Tibial artery (tissue), 4 donors: ENCODE data around the gene SNRNP48.
A peak's percentile ranks its signal among the peaks of the same experiment; 100 is the strongest.

ENCODE experiments used
- DNase-seq, 2 donors: peaks; one replicate each; pipeline ENCODE4 v3.0.0-alpha.2; 2019
- H3K27ac ChIP-seq, 2 donors: fragments of 200-600 bp; sonication (generic) in 1 of 2; 1 replicate in 1 of 2; 2 replicates in 1 of 2; pipeline ENCODE4 v1.5.1; 2018 to 2019; ENCODE audit warnings: mild to moderate bottlenecking in 1 of 2
- H3K27me3 ChIP-seq, 2 donors: fragments of 200-600 bp; sonication (generic) in 1 of 2; one replicate each; pipeline versions ENCODE4 v1.5.1 to v1.6.0; 2016 to 2019
- H3K36me3 ChIP-seq, 3 donors: fragments of 200-600 bp; sonication (generic) in 2 of 3; one replicate each; pipeline ENCODE4 v1.5.1; 2016 to 2019; ENCODE audit warnings: mild to moderate bottlenecking in 2 of 3
- H3K4me1 ChIP-seq, 4 donors: fragments of 200-600 bp; sonication (generic) in 2 of 4; 1 replicate in 3 of 4; 2 replicates in 1 of 4; pipeline ENCODE4 v1.5.1; 2016 to 2019
- H3K4me3 ChIP-seq, 2 donors: fragments of 200-600 bp; sonication (generic) in 1 of 2; 1 replicate in 1 of 2; 2 replicates in 1 of 2; pipeline ENCODE4 v1.5.1; 2018 to 2019; ENCODE audit warnings: mild to moderate bottlenecking in 2 of 2
- H3K9me3 ChIP-seq, 3 donors: fragments of 200-600 bp; sonication (generic) in 1 of 3; one replicate each; pipeline ENCODE4 v1.5.1; 2016 to 2019
- CTCF ChIP-seq, 2 experiments: fragments of 200-600 bp in 1 of 2; fragments of 450-650 bp in 1 of 2; IDR thresholded peaks; one replicate each; pipeline ENCODE4 v1.5.1; 2017 to 2019; ENCODE audit warnings: antibody characterized with exemption in 2 of 2, mild to moderate bottlenecking in 1 of 2, moderate library complexity in 1 of 2
- intact Hi-C: fragments of 100-400 bp; cut with DNase I; formaldehyde crosslinking; loops from one replicate; pipeline ENCODE4 v1.15.0; 2023; ENCODE audit warnings: low total_unique reads

SNRNP48 gene

GRCh38 chr6:7617801-7618764 lies 28.1 kb downstream of the SNRNP48 start:
- Histone ChIP-seq H3K36me3 (peaks cover 0 to 5% (median 3%) of the 10 kb centered on the region in 3 donors), H3K4me1 (peaks cover 0 to 4% (median 1%) of the 10 kb centered on the region in 4 donors), H3K4me3 (no peak overlapping the region), H3K27me3 (no peaks in the 10 kb centered on the region), H3K9me3 (no peaks in the 10 kb centered on the region), H3K27ac (no peak overlapping the region)
- DNase-seq, result peak; percentile 68 to 71
- intact Hi-C loops, result loop anchor here (5.0 kb wide), 1 partner anchor 341 kb away; no protein-coding TSS in a partner anchor
- no peak for TF ChIP-seq CTCF (IDR thresholded peaks at IDR 0.05)

- DNase-seq, result no peak
- no peak for TF ChIP-seq CTCF (IDR thresholded peaks at IDR 0.05)
- Histone ChIP-seq H3K36me3 (no peaks in the 10 kb centered on the region), H3K9me3 (no peaks in the 10 kb centered on the region), H3K4me1 (peaks cover 0 to 4% (median 0%) of the 10 kb centered on the region in 4 donors), H3K27ac (no peak overlapping the region), H3K27me3 (no peaks in the 10 kb centered on the region), H3K4me3 (no peak overlapping the region)
- intact Hi-C loops, result no loop called here
These were observed 31.8 kb downstream of the SNRNP48 start for GRCh38 chr6:7621761-7622160.

- no peaks in the 10 kb centered on the region for H3K4me1 ChIP-seq
- H3K36me3 ChIP-seq, result no peaks in the 10 kb centered on the region
- no peak for DNase-seq
- no peak for TF ChIP-seq CTCF (IDR thresholded peaks at IDR 0.05)
- H3K27ac ChIP-seq, result no peak overlapping the region
- H3K27me3 ChIP-seq, result peaks cover 0 to 7% of the 10 kb centered on the region in 2 donors
- intact Hi-C loops, result no loop called here
- no peak overlapping the region for H3K4me3 ChIP-seq
- H3K9me3 ChIP-seq, result no peaks in the 10 kb centered on the region
These were observed 35.1 kb downstream of the SNRNP48 start for GRCh38 chr6:7624796-7625710.

GRCh38 chr6:7628479-7628878 lies 38.5 kb downstream of the SNRNP48 start:
- no peaks in the 10 kb centered on the region for H3K36me3 ChIP-seq
- peaks cover 0 to 7% of the 10 kb centered on the region in 2 donors for H3K27me3 ChIP-seq
- no peak for TF ChIP-seq CTCF (IDR thresholded peaks at IDR 0.05)
- no peak overlapping the region for H3K4me3 ChIP-seq
- no peak overlapping the region for H3K27ac ChIP-seq
- intact Hi-C loops, result no loop called here
- H3K4me1 ChIP-seq, result no peaks in the 10 kb centered on the region
- DNase-seq, result no peak
- H3K9me3 ChIP-seq, result no peaks in the 10 kb centered on the region

- Histone ChIP-seq H3K9me3 (no peaks in the 10 kb centered on the region), H3K4me3 (no peak overlapping the region), H3K36me3 (no peaks in the 10 kb centered on the region), H3K27me3 (peaks cover 0 to 7% of the 10 kb centered on the region in 2 donors), H3K27ac (no peak overlapping the region), H3K4me1 (no peaks in the 10 kb centered on the region)
- intact Hi-C loops, result no loop called here
- no peak for DNase-seq
- no peak for TF ChIP-seq CTCF (IDR thresholded peaks at IDR 0.05)
These were observed 38.9 kb downstream of the SNRNP48 start for GRCh38 chr6:7628909-7629308.
